ENCODE measurements around the gene COQ6.

Gene COQ6

GRCh38 chr14:73916324-73916723 lies 33.8 kb upstream of the COQ6 start:
- no peak for TF ChIP-seq YY1 (IDR thresholded peaks at IDR 0.05; ENCODE audit: low read depth)
- TF ChIP-seq TCF12 (IDR thresholded peaks at IDR 0.05; ENCODE audit: low read depth): no peak
- TF ChIP-seq CEBPB (IDR thresholded peaks at IDR 0.05): no peak
- TF ChIP-seq TEAD4 (IDR thresholded peaks at IDR 0.05): no peak
- TF ChIP-seq CREB1 (IDR thresholded peaks at IDR 0.05; ENCODE audit: low read depth): no peak
- no peak for TF ChIP-seq NFIC (IDR thresholded peaks at IDR 0.05)
- no peak for TF ChIP-seq EGR1 (IDR thresholded peaks at IDR 0.05)

- TF ChIP-seq EGR1 (IDR thresholded peaks at IDR 0.05) (no peak), CEBPB (IDR thresholded peaks at IDR 0.05) (no peak), ZBTB7A (IDR thresholded peaks at IDR 0.05; ENCODE audit: low read depth) (no peak)
Measured at GRCh38 chr14:73924337-73924736, 25.8 kb upstream of the COQ6 start.

- TF ChIP-seq RAD21 (IDR thresholded peaks at IDR 0.05; ENCODE audit: low read depth) (no peak), USF1 (IDR thresholded peaks at IDR 0.05) (no peak), YY1 (IDR thresholded peaks at IDR 0.05; ENCODE audit: low read depth) (no peak), FOXM1 (IDR thresholded peaks at IDR 0.05; ENCODE audit: borderline replicate concordance, low read depth) (no peak)
Measured at GRCh38 chr14:73935666-73936065, 14.4 kb upstream of the COQ6 start.

GRCh38 chr14:73936548-73936947 lies 13.6 kb upstream of the COQ6 start:
- TF ChIP-seq EGR1 (IDR thresholded peaks at IDR 0.05) (no peak), TCF12 (IDR thresholded peaks at IDR 0.05; ENCODE audit: low read depth) (no peak), RAD21 (IDR thresholded peaks at IDR 0.05; ENCODE audit: low read depth) (no peak), MAX (IDR thresholded peaks at IDR 0.05) (no peak), TEAD4 (IDR thresholded peaks at IDR 0.05) (no peak), USF1 (IDR thresholded peaks at IDR 0.05) (no peak), ZBTB7A (IDR thresholded peaks at IDR 0.05; ENCODE audit: low read depth) (no peak), EP300 (IDR thresholded peaks at IDR 0.05; ENCODE audit: borderline replicate concordance) (no peak), FOXM1 (IDR thresholded peaks at IDR 0.05; ENCODE audit: borderline replicate concordance, low read depth) (no peak), YY1 (IDR thresholded peaks at IDR 0.05; ENCODE audit: low read depth) (no peak), REST (IDR thresholded peaks at IDR 0.05; ENCODE audit: low read depth) (no peak), NFIC (IDR thresholded peaks at IDR 0.05) (no peak), TAF1 (IDR thresholded peaks at IDR 0.05; ENCODE audit: low read depth) (no peak), CEBPB (IDR thresholded peaks at IDR 0.05) (no peak), CREB1 (IDR thresholded peaks at IDR 0.05; ENCODE audit: low read depth) (no peak)

- TF ChIP-seq USF1 (IDR thresholded peaks at IDR 0.05): no peak
- TF ChIP-seq ZBTB7A (IDR thresholded peaks at IDR 0.05; ENCODE audit: low read depth): no peak
- no peak for TF ChIP-seq CREB1 (IDR thresholded peaks at IDR 0.05; ENCODE audit: low read depth)
- TF ChIP-seq MAX (IDR thresholded peaks at IDR 0.05): no peak
- TF ChIP-seq RAD21 (IDR thresholded peaks at IDR 0.05; ENCODE audit: low read depth): no peak
- TF ChIP-seq TEAD4 (IDR thresholded peaks at IDR 0.05): no peak
- TF ChIP-seq EGR1 (IDR thresholded peaks at IDR 0.05): no peak
- no peak for TF ChIP-seq REST (IDR thresholded peaks at IDR 0.05; ENCODE audit: low read depth)
Measured at GRCh38 chr14:73937012-73937411, 13.1 kb upstream of the COQ6 start.

- no peak for TF ChIP-seq RAD21 (IDR thresholded peaks at IDR 0.05; ENCODE audit: low read depth)
Measured at GRCh38 chr14:73942180-73942579, 7.9 kb upstream of the COQ6 start.

GRCh38 chr14:73943083-73943482 lies 7.0 kb upstream of the COQ6 start:
- TF ChIP-seq RAD21 (IDR thresholded peaks at IDR 0.05; ENCODE audit: low read depth): no peak
- no peak for TF ChIP-seq TAF1 (IDR thresholded peaks at IDR 0.05; ENCODE audit: low read depth)
- no peak for TF ChIP-seq NFIC (IDR thresholded peaks at IDR 0.05)
- TF ChIP-seq TCF12 (IDR thresholded peaks at IDR 0.05; ENCODE audit: low read depth): no peak
- TF ChIP-seq CEBPB (IDR thresholded peaks at IDR 0.05): peak; percentile 98
- no peak for TF ChIP-seq CREB1 (IDR thresholded peaks at IDR 0.05; ENCODE audit: low read depth)
- TF ChIP-seq EP300 (IDR thresholded peaks at IDR 0.05; ENCODE audit: borderline replicate concordance): no peak
